HG03520 (cell line): ENCODE measurements around the gene SREBF1.
"Not testable (repeated sequence)": the region's sequence is repeated elsewhere in the genome, so short reads cannot be mapped to it uniquely, and the experiment has no call there.

ENCODE experiments used
- ATAC-seq: cut with Tn5 transposase; IDR thresholded peaks from one replicate; pipeline ENCODE4 v1.9.1; 2021; ENCODE audit warnings: mild to moderate bottlenecking, moderate library complexity; ENCODE audit not compliant: unreplicated experiment

The SREBF1 gene

GRCh38 chr17:17813725-17814095 lies 23.1 kb downstream of the SREBF1 start:
- ATAC-seq = no peak

- no peak for ATAC-seq
Measured at GRCh38 chr17:17813055-17813724, 23.6 kb downstream of the SREBF1 start.

GRCh38 chr17:17812211-17813054 lies 24.4 kb downstream of the SREBF1 start:
- ATAC-seq = peak; percentile 48

GRCh38 chr17:17811381-17812210 lies 25.2 kb downstream of the SREBF1 start:
- no peak for ATAC-seq

GRCh38 chr17:17810895-17811248 lies 25.9 kb downstream of the SREBF1 start:
- ATAC-seq = no peak

- no peak for ATAC-seq
Measured at GRCh38 chr17:17810084-17810894, 26.5 kb downstream of the SREBF1 start.

- no peak for ATAC-seq
Measured at GRCh38 chr17:17809531-17810083, 27.2 kb downstream of the SREBF1 start.

- no peak for ATAC-seq
Measured at GRCh38 chr17:17808706-17809432, 27.9 kb downstream of the SREBF1 start.

GRCh38 chr17:17808200-17808599 lies 28.6 kb downstream of the SREBF1 start:
- ATAC-seq = not testable (repeated sequence)

GRCh38 chr17:17807440-17807839 lies 29.3 kb downstream of the SREBF1 start:
- ATAC-seq = no peak

GRCh38 chr17:17806611-17807274 lies 30.0 kb downstream of the SREBF1 start:
- ATAC-seq = no peak

GRCh38 chr17:17806035-17806434 lies 30.8 kb downstream of the SREBF1 start:
- no peak for ATAC-seq

GRCh38 chr17:17805575-17805974 lies 31.2 kb downstream of the SREBF1 start:
- ATAC-seq = no peak

- ATAC-seq = no peak
Measured at GRCh38 chr17:17804007-17804406, 32.8 kb downstream of the SREBF1 start.

- ATAC-seq = no peak
Measured at GRCh38 chr17:17801800-17802481, 34.8 kb downstream of the SREBF1 start.

GRCh38 chr17:17800504-17801021 lies 36.2 kb downstream of the SREBF1 start:
- no peak for ATAC-seq

- ATAC-seq = no peak
Measured at GRCh38 chr17:17798573-17799255, 38.1 kb downstream of the SREBF1 start.
